Measurements from ENCODE around the gene SLC40A1.

SLC40A1 gene, protein sequence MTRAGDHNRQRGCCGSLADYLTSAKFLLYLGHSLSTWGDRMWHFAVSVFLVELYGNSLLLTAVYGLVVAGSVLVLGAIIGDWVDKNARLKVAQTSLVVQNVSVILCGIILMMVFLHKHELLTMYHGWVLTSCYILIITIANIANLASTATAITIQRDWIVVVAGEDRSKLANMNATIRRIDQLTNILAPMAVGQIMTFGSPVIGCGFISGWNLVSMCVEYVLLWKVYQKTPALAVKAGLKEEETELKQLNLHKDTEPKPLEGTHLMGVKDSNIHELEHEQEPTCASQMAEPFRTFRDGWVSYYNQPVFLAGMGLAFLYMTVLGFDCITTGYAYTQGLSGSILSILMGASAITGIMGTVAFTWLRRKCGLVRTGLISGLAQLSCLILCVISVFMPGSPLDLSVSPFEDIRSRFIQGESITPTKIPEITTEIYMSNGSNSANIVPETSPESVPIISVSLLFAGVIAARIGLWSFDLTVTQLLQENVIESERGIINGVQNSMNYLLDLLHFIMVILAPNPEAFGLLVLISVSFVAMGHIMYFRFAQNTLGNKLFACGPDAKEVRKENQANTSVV

DNA sequence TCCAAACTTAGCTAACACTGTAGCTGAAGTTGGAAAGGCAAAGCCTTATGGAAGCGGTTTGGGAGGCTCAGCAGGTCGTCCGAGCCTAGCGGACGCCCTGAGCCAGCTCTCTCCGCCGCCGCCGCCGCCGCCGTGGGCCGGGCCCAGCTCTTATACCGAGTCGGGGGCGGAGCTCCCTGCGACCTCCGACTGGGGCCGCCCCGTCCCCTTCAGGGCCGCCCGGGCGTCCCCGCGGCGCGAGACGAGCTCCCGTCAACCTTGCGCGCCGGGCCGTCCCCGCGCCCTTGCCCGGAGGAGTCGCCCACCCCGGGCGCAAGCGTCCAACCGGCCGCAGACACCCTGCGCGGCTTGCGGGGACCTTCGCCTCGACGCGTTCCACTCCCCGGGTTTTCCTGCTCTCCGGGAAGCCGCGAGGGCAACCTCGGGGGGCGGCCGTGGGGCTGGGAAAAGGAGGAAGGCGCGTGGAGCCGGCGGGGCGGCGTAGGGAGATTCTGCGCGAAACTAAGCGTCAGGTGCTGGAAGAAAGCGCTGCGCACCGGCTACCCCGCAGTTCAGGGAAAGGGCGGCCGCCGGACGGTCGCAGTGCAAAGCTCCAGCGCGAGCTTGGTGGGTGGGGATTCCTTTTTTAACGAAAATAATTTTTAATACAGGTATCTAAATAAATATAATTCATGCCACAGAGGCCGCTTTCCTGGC, at the start of gene SLC40A1:
Gene SLC40A1 (minus strand): TSS at position 129 of the 696 bp plus-strand sequence. CDS start 326 bp downstream, outside the sequence.
- DNase-seq (ENCODE audit: low spot score): peak; percentile 21
- no peak within 1 kb of the TSS for H3K27ac ChIP-seq
- CTCF ChIA-PET: interaction anchor here (0.6 kb wide), 1 partner anchor 21 kb away, joined by 4 read pairs; no protein-coding TSS in a partner anchor
- TF ChIP-seq, protein P1, sequence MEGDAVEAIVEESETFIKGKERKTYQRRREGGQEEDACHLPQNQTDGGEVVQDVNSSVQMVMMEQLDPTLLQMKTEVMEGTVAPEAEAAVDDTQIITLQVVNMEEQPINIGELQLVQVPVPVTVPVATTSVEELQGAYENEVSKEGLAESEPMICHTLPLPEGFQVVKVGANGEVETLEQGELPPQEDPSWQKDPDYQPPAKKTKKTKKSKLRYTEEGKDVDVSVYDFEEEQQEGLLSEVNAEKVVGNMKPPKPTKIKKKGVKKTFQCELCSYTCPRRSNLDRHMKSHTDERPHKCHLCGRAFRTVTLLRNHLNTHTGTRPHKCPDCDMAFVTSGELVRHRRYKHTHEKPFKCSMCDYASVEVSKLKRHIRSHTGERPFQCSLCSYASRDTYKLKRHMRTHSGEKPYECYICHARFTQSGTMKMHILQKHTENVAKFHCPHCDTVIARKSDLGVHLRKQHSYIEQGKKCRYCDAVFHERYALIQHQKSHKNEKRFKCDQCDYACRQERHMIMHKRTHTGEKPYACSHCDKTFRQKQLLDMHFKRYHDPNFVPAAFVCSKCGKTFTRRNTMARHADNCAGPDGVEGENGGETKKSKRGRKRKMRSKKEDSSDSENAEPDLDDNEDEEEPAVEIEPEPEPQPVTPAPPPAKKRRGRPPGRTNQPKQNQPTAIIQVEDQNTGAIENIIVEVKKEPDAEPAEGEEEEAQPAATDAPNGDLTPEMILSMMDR (conservative IDR thresholded peaks at IDR 0.05; ENCODE audit: low read depth): no peak
- POLR2A ChIA-PET (ENCODE audit: low non-redundant PET): interaction anchor here (0.5 kb wide), 1 partner anchor 211 kb away, joined by 3 read pairs; no protein-coding TSS in a partner anchor

DNA sequence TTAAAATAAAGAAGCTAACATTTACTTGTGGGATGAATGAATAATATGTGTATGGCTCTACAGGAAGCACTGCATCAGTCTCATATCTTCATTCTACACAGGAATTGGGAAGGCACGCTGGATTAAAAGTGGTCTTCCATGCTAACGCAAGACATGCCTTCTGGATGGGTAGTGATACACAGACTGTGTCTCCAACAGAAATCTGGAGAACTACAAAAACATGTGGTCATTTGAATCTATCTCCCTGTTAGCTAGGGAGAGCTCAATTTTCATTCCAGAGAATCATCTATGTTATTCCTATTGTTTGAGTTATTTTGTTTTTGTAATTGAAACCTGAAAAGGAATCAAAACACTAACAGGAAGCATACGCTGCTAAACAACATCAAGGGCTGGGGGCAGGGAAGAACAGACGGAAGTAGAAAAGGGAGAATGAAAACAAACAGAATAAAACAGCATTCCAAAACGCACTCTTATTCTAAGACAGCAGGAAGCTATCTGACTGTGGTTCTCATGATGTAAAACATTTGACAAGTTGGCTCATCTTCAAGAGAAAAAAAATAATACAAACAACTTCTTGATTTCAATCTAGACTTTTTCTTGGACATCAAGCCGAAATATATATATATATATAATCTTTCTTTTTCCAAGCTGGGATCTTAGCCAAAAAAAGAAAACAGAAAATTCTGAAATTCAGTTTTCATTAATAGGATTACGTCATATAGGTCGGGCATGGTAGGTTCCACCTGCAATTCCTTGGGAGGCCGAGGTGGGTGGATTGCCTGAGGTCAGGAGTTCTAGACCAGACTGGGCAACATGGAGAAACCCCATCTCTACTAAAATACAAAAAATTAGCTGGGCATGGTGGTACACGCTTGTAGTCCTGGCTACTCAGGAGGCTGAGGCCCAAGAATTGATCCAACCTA, 49.2 kb upstream of the SLC40A1 start:
- POLR2A ChIA-PET (ENCODE audit: low non-redundant PET): no interaction called here
- TF ChIP-seq, protein P1 (conservative IDR thresholded peaks at IDR 0.05; ENCODE audit: low read depth): no peak
- CTCF ChIA-PET: interaction anchor here (0.6 kb wide), 2 partner anchors 16 to 33 kb away, joined by 3 to 4 read pairs; no protein-coding TSS in a partner anchor
- no peak for DNase-seq (ENCODE audit: low spot score)
- no peak overlapping the region for H3K27ac ChIP-seq

DNA sequence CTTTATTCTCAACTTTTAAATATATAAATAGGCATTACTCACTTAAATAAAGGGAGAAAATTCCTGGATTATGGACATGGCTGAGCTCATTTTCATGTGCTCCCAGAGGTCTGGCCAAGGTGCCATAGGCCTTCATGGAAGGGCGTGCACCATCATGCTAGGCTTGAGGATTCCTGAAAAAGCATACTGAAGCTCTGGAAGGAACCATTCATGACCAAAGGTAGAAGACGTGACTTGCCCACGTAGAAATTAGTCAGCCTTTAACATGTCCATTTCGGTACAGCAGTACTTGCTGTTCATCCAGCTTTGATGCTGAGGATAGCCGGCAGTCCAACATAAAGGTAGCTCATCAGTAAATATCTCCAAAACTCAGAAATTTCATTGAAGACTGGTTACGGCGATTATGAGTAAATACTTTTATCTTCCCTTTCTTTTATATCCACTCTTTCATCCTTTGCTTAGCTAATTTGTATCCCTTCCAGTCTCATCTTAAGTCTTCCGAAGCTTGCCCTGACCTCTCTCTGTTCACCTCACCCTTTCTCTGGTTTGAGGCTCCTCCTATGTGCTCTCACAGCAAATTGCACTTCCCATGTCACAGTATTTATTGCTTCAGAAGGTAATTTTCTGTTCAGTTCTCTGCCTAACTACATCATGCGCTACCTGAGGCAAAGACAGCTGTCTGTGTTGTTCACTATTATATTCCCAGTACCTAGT, 48.4 kb upstream of the SLC40A1 start:
- ChIA-PET POLR2A (ENCODE audit: low non-redundant PET) (no interaction called here), CTCF (interaction anchor here (0.5 to 0.8 kb wide), 4 partner anchors 11 to 73 kb away, joined by 3 to 4 read pairs (median 3); no protein-coding TSS in a partner anchor)
- no peak for DNase-seq (ENCODE audit: low spot score)
- TF ChIP-seq, protein P1 (conservative IDR thresholded peaks at IDR 0.05; ENCODE audit: low read depth): no peak
- H3K27ac ChIP-seq: no peak overlapping the region

DNA sequence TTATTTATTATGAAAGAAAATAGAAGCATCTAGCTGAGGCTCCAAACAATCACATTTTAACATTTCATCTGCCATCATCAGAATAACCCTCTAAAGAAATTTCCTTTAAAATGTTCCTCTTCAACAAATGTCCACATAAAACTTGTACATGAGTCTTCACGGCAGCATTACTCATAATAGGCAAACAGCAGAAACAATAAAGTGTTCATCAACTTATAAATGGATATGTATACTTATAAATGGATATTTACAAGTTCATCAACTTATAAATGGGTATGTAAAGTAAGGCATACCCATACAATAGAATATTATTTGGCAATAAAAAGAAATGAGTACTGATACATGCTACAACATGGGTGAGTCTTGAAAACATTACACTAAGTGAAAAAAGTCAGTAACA, 47.2 kb upstream of the SLC40A1 start:
- CTCF ChIA-PET: interaction anchor here (0.6 kb wide), 1 partner anchor 9 kb away, joined by 3 read pairs; no protein-coding TSS in a partner anchor
- POLR2A ChIA-PET (ENCODE audit: low non-redundant PET): no interaction called here
- TF ChIP-seq, protein P1 (conservative IDR thresholded peaks at IDR 0.05; ENCODE audit: low read depth): no peak

DNA sequence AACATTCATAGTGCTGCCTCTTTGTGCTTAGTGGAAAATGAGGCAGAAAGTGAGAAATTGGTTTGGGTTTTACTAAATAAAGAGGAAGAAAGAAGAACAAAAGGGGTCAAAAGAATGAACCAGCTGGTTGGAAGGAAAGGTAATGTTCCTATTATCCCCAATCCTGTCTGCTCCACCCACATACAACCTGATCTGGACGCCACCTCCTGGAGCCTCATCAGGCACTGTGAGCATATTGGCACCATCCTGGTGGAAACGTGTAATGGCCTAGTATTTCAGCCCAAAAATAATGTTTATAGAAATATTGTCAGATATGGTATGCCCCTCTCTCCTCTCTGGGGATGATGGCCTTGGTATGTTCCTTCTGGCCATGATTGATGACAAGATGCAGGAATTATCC, 45.0 kb upstream of the SLC40A1 start:
- no peak overlapping the region for H3K27ac ChIP-seq
- POLR2A ChIA-PET (ENCODE audit: low non-redundant PET): no interaction called here
- no peak for DNase-seq (ENCODE audit: low spot score)
- CTCF ChIA-PET: no interaction called here
- TF ChIP-seq, protein P1 (conservative IDR thresholded peaks at IDR 0.05; ENCODE audit: low read depth): no peak

More for the DNA sequence above, 47.2 kb upstream of the SLC40A1 start:
- no peak overlapping the region for H3K27ac ChIP-seq
- no peak for DNase-seq (ENCODE audit: low spot score)

All from RWPE1 (cell line).